ENCODE results near the gene MSN.

GRCh38 chrX:65702956-65703355 is 35.5 kb downstream of the MSN start:
- TF ChIP-seq CTCF (IDR thresholded peaks at IDR 0.05; ENCODE audit: low read length) (no peak), EZH2 (optimal IDR thresholded peaks at IDR 0.05; ENCODE audit: low read depth, low read length) (no peak)

Data from MM.1S (cell line).